NCI-H1105 (cell line): ENCODE measurements around the gene TRIM24.
"Not testable (repeated sequence)": the region's sequence is repeated elsewhere in the genome, so short reads cannot be mapped to it uniquely, and the experiment has no call there.

Experiments used
- DNase-seq: peaks from one replicate; lab custom pipeline; 2025; lab: John Stamatoyannopoulos, UW

Gene TRIM24

GRCh38 chr7:138460176-138460648 is at the start of gene TRIM24:
Gene TRIM24, plus strand, starts transcription at chr7:138460259. Its CDS starts 290 bp downstream, at chr7:138460549.
- no peak for DNase-seq

- DNase-seq = not testable (repeated sequence)
Observed at GRCh38 chr7:138412077-138412476, 48.0 kb upstream of the TRIM24 start.

GRCh38 chr7:138412921-138413320 is 47.1 kb upstream of the TRIM24 start:
- DNase-seq = not testable (repeated sequence)

GRCh38 chr7:138417078-138417700 is 42.9 kb upstream of the TRIM24 start:
- no peak for DNase-seq

- DNase-seq = no peak
Observed at GRCh38 chr7:138417764-138418163, 42.3 kb upstream of the TRIM24 start.

- not testable (repeated sequence) for DNase-seq
Observed at GRCh38 chr7:138418403-138418802, 41.7 kb upstream of the TRIM24 start.

GRCh38 chr7:138425026-138425425 is 35.0 kb upstream of the TRIM24 start:
- no peak for DNase-seq

- no peak for DNase-seq
Observed at GRCh38 chr7:138429577-138430250, 30.3 kb upstream of the TRIM24 start.

- DNase-seq = no peak
Observed at GRCh38 chr7:138431517-138431916, 28.5 kb upstream of the TRIM24 start.

GRCh38 chr7:138433583-138434443 is 26.2 kb upstream of the TRIM24 start:
- no peak for DNase-seq

GRCh38 chr7:138434597-138435019 is 25.5 kb upstream of the TRIM24 start:
- no peak for DNase-seq

GRCh38 chr7:138435231-138435919 is 24.7 kb upstream of the TRIM24 start:
- DNase-seq = no peak

- no peak for DNase-seq
Observed at GRCh38 chr7:138436388-138436787, 23.7 kb upstream of the TRIM24 start.

- no peak for DNase-seq
Observed at GRCh38 chr7:138440460-138440859, 19.6 kb upstream of the TRIM24 start.

- no peak for DNase-seq
Observed at GRCh38 chr7:138442822-138443221, 17.2 kb upstream of the TRIM24 start.

- no peak for DNase-seq
Observed at GRCh38 chr7:138449580-138449979, 10.5 kb upstream of the TRIM24 start.

GRCh38 chr7:138455609-138456008 is 4.5 kb upstream of the TRIM24 start:
- DNase-seq = no peak

GRCh38 chr7:138456220-138456619 is 3.8 kb upstream of the TRIM24 start:
- DNase-seq = no peak

- no peak for DNase-seq
Observed at GRCh38 chr7:138458576-138459412, 1.3 kb upstream of the TRIM24 start.

GRCh38 chr7:138459413-138460175 is 465 bp upstream of the TRIM24 start:
- peak; percentile 97 for DNase-seq
